Activated T-cell treated with anti-CD3 and anti-CD28 coated beads for 4 hours (primary cell): Measurements from ENCODE around the gene GTF2H2.
"Not testable (repeated sequence)": the region's sequence is repeated elsewhere in the genome, so short reads cannot be mapped to it uniquely, and the experiment has no call there.

Experiments used
- DNase-seq: peaks from one replicate; pipeline ENCODE4 v3.0.0-alpha.2; 2020

GTF2H2 gene

GRCh38 chr5:71067262-71067928 lies at the start of gene GTF2H2:
Gene GTF2H2, minus strand, starts transcription at chr5:71067676. Its CDS starts 4,913 bp downstream, at chr5:71062763.
- not testable (repeated sequence) for DNase-seq

GRCh38 chr5:71109730-71110275 lies 42.3 kb upstream of the GTF2H2 start:
- not testable (repeated sequence) for DNase-seq

DNA sequence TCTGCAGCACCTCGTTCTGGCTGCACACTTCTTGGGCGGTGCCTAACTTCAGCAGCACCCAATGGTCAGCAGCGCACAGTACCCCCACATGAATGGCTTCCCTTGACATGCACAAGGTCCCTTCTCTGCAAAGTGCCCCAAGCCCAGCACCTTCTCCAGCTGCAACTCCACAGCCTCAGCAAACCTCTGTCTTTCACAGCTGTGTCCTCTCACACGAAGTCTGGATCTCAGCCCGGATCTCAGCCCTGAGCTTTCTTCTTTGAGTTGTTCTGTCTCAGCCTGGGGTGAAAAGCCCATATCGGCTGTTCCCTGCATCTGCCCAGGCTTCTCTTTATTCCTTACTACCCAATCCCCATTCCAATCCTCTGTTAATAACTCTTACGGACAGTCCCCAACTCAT lies 32.5 kb upstream of the GTF2H2 start:
- not testable (repeated sequence) for DNase-seq

GRCh38 chr5:71097930-71098203 lies 30.4 kb upstream of the GTF2H2 start:
- not testable (repeated sequence) for DNase-seq

DNA sequence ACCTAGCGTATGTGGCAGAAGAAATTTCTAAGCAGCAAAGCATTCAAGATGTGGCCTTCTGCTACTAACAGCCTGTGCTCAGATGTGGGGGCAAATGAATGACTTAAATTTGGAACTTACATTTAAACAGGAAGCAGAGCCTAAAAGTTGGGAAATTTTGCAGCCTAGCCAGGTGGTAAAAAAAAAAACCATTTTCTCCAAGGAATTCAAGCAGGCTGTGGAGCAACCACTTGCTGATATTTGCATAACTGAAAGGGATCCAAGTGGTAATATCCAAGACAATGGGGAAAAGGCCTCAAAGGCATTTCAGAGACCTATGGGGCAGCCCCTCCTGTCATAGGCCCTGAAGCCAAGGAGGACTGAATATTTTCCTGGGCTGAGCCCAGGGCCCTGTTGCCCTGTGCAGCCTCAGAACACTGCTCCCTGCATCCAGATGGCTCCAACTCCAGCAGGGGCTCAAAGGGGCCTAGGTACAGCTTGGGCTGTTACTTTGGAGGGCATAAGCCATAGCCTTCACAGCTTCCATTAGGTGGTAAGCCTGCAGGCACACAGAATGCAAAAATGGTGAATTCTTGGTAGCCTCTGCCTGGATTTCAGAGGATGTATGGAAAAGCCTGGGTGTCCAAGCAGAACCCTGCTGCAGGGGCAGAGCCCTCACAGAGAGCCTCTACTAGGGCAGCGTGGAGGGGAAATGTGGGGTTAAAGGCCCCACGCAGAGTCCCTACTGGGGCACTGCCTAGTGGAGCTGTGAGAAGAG lies 29.9 kb upstream of the GTF2H2 start:
- not testable (repeated sequence) for DNase-seq

- DNase-seq, result not testable (repeated sequence)
Observed at GRCh38 chr5:71089773-71090172, 22.3 kb upstream of the GTF2H2 start.

GRCh38 chr5:71088754-71089153 lies 21.3 kb upstream of the GTF2H2 start:
- not testable (repeated sequence) for DNase-seq

DNA sequence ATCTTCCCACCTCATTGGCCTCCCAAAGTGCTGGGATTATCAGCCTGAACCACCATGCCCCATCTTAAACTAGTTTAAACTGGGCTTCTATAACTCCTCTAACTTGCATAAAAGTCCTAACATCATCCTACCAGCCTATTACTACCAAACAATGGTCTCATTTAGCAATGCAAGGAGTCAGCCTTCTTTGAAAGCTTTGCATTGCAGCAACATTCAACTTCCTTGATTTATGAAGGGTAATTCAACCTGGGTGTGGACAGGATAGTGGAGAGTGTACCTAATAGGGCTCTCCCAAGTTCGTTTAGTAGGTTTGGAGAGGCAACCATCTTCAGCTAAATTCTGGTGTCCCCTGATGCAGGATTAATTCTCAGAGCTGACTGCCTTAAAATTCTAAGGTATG lies 18.7 kb upstream of the GTF2H2 start:
- not testable (repeated sequence) for DNase-seq

DNA sequence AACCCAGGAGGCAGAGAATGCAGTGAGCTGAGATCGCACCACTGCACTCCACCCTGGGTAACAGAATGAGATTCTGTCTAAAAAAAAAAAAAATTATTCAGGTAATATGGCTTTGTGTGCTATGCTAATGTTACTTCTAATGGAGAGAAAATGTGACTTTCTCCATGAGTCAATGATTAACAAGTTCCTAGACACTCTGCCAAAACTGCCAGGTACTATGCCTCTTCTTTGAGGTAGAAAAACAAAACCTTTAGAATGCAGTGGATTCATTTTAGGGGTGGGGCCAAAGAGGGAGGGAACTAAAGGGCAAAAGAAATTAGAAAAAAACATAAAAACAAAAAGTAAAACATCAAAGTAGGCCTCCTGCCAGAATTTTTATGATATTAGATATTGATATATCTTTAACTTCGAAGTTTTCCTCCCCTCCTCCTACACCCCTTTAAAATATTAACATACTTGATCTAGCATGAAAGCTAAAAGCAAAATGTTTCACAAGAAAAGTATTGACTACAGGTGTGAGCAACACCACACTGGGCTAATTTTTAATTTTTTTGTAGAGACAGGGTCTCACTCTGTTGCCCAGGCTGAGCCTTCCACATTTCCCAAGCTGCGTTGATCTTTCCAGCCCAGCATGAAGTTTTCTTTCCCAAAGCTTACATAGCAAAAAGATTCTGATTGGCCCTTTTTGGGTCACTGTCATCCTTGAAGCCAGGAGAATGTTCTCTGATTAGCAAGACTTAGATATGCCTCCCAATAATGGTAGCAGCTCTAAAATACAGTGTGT lies 17.0 kb upstream of the GTF2H2 start:
- DNase-seq, result not testable (repeated sequence)

- not testable (repeated sequence) for DNase-seq
Observed at GRCh38 chr5:71082898-71083297, 15.4 kb upstream of the GTF2H2 start.

- DNase-seq, result not testable (repeated sequence)
Observed at GRCh38 chr5:71082340-71082739, 14.9 kb upstream of the GTF2H2 start.

- not testable (repeated sequence) for DNase-seq
Observed at GRCh38 chr5:71061322-71061721, 6.2 kb downstream of the GTF2H2 start.

GRCh38 chr5:71059426-71059825 lies 8.1 kb downstream of the GTF2H2 start:
- DNase-seq, result not testable (repeated sequence)

DNA sequence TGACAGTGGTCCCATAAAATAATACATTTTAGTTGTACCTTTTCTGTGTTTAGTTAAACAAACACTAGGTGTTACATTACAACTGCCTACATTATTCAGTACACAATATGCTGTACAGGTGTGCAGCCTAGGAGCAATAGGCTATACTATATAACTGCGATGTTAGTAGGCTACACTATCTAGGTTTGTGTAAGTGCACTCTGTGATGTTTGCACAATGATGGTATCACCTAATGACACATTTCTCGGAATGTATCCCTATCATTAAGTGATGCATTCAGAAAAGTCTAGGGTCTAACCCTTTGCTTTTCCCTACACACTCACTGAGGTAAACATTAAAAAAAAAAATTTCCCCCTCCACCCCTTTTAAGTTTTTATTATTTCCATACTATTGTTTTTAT lies 22.7 kb downstream of the GTF2H2 start:
- not testable (repeated sequence) for DNase-seq

- not testable (repeated sequence) for DNase-seq
Observed at GRCh38 chr5:71044128-71044527, 23.3 kb downstream of the GTF2H2 start.

GRCh38 chr5:71031046-71031776 lies 36.3 kb downstream of the GTF2H2 start:
- DNase-seq, result not testable (repeated sequence)

GRCh38 chr5:71025289-71025953 lies 42.1 kb downstream of the GTF2H2 start, which contains the start of gene NAIP:
Gene NAIP, minus strand, starts transcription at chr5:71025339. Its CDS starts 12,424 bp downstream, at chr5:71012915.
- DNase-seq, result not testable (repeated sequence)

- not testable (repeated sequence) for DNase-seq
Observed at GRCh38 chr5:71020643-71021042, 46.8 kb downstream of the GTF2H2 start.

DNA sequence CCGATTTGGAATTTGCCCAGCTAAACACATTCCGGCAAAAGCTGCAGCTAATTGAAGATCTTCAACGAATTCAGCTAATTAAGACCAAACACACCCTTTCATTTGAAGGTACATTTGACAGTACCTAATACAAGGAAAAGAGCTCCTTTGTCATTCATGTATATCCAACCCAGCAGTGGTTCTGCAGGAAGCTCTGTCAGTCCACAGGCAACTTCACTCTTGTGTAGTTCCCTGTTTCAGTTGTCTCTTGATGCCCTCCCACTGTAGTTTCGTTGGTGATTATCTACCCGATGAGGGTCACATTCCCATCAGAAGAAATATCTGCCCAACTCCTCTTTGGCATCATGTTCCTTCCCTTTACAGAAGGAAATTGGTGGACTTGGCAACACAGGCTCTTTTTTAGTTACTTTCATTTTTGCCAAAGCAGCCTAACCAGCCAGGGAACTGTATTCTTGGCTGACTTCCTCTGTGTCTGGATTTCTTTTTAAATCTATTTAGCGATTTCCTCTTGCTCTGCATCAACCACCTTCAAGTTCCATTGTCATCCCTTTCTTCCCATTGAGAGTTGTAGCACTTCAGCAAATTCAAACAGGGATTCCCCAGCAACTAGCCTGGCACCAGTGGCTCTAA lies 49.0 kb downstream of the GTF2H2 start:
- DNase-seq, result not testable (repeated sequence)

DNA sequence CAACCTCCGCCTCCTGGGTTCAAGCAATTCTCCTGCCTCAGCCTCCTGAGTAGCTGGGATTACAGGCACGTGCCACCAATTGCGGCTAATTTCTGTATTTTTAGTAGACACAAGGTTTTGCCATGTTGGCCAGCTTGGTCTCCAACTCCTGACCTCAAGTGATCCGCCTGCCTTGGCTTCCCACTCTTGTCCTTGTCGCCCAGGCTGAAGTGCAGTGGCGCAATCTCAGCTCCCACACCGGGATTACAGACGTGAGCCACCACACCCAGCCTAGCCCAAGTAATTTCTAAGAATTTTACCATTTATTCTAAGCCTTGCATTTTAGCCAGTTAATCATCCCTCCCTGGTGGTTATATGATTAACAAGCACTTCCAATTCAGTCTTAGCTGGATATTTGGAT lies 53.3 kb downstream of the GTF2H2 start:
- DNase-seq, result no peak

- DNase-seq, result no peak
Observed at GRCh38 chr5:71013575-71013974, 53.9 kb downstream of the GTF2H2 start.
